HepG2 (cell line): ENCODE results near the gene HOXA11. TPM values are rescaled to one million over a fixed set of nuclear protein-coding genes. Genes with fewer than 3 reads are reported as not detected.

Experiments
- CBX2 ChIP-seq, 2 experiments: fragments of 200-600 bp in 1 of 2; sonication (generic); formaldehyde crosslinking in 1 of 2; IDR thresholded peaks; 2 replicates each; pipeline versions ENCODE4 v1.7.0 to v1.8.1; 2018 to 2022; ENCODE audit warnings: low read depth in 2 of 2, low read length in 1 of 2, mild to moderate bottlenecking in 1 of 2, missing genetic modification reagents in 1 of 2
- CREM ChIP-seq, 2 experiments: sonication (generic) in 1 of 2; formaldehyde crosslinking in 1 of 2; IDR thresholded peaks; 2 replicates each; pipeline versions ENCODE4 v1.4.0 to v1.6.1; 2016 to 2020; ENCODE audit warnings: antibody characterized with exemption in 1 of 2, mild to moderate bottlenecking in 1 of 2, missing genetic modification reagents in 1 of 2
- FOXC1 ChIP-seq: sonication (generic); formaldehyde crosslinking; IDR thresholded peaks from 2 replicates; pipeline ENCODE4 v1.8.0; 2022; ENCODE audit warnings: mild to moderate bottlenecking, missing genetic modification reagents, borderline replicate concordance
- IKZF4 ChIP-seq: sonication (generic); formaldehyde crosslinking; IDR thresholded peaks from 2 replicates; pipeline ENCODE4 v1.5.1; 2020; ENCODE audit warnings: borderline replicate concordance, mild to moderate bottlenecking, low read depth, missing genetic modification reagents; ENCODE audit errors: not compliant biosample characterization
- PRDM15 ChIP-seq: sonication (generic); formaldehyde crosslinking; IDR thresholded peaks from 2 replicates; pipeline ENCODE4 v1.4.0; 2020; ENCODE audit warnings: missing genetic modification reagents
- RAD51 ChIP-seq: fragments of 450-650 bp; IDR thresholded peaks from 2 replicates; pipeline ENCODE4 v1.6.1; 2016; ENCODE audit warnings: borderline replicate concordance
- SMARCE1 ChIP-seq: fragments of 450-650 bp; IDR thresholded peaks from 2 replicates; pipeline ENCODE4 v1.6.1; 2017; ENCODE audit warnings: borderline replicate concordance
- TEAD3 ChIP-seq: optimal IDR thresholded peaks from 2 replicates; pipeline ENCODE3; 2016; ENCODE audit warnings: borderline replicate concordance
- TMF1 ChIP-seq: sonication (generic); formaldehyde crosslinking; IDR thresholded peaks from 2 replicates; pipeline ENCODE4 v1.8.1; 2022; ENCODE audit warnings: low read depth, missing genetic modification reagents
- ZBTB42 ChIP-seq: sonication (generic); formaldehyde crosslinking; IDR thresholded peaks from 2 replicates; pipeline ENCODE4 v1.5.0; 2020; ENCODE audit warnings: mild to moderate bottlenecking, missing genetic modification reagents
- ZNF253 ChIP-seq: sonication (generic); formaldehyde crosslinking; IDR thresholded peaks from 2 replicates; pipeline ENCODE4 v1.8.0; 2022; ENCODE audit warnings: mild to moderate bottlenecking, missing genetic modification reagents, borderline replicate concordance
- ZNF292 ChIP-seq: sonication (generic); formaldehyde crosslinking; IDR thresholded peaks from 2 replicates; pipeline ENCODE4 v1.8.1; 2022; ENCODE audit warnings: mild to moderate bottlenecking, low read depth, missing genetic modification reagents, borderline replicate concordance
- ZNF766 ChIP-seq: sonication (generic); formaldehyde crosslinking; IDR thresholded peaks from 2 replicates; pipeline ENCODE4 v1.5.0; 2020; ENCODE audit warnings: missing genetic modification reagents, borderline replicate concordance
- polyA plus RNA-seq, 8 experiments: library from polyadenylated mRNA; depleted of rRNA in 3 of 8; stranded (reverse) in 7 of 8; unstranded in 1 of 8; fragments of >200 nt; fragmentation: Illumina TruSeq in 4 of 8; extraction: Trizol in 4 of 8; gene quantifications; 2 replicates each; pipeline versions ENCODE4 v1.2.1 to v1.2.3, GENCODE V29; 2011 to 2016; ENCODE audit warnings: low read depth in 4 of 8, missing spikeins in 1 of 8, mixed read lengths in 1 of 8; ENCODE audit not compliant: insufficient read depth in 1 of 8
- total RNA-seq, 5 experiments: library from RNA; depleted of rRNA; stranded (reverse); fragments of >200 nt; fragmentation: Illumina TruSeq; extraction: Trizol; gene quantifications; 2 replicates each; pipeline ENCODE4 v1.2.3, GENCODE V29; 2016; ENCODE audit warnings: low read depth in 1 of 5
- TF ChIP-seq, protein P1 (sequence below): sonication (generic); formaldehyde crosslinking; IDR thresholded peaks from 2 replicates; pipeline ENCODE4 v1.8.0; 2022; ENCODE audit warnings: mild to moderate bottlenecking, missing genetic modification reagents, moderate library complexity
- TF ChIP-seq, protein P2 (sequence below): sonication (generic); formaldehyde crosslinking; IDR thresholded peaks from 2 replicates; pipeline ENCODE4 v1.4.0; 2020; ENCODE audit warnings: missing genetic modification reagents, borderline replicate concordance
- TF ChIP-seq, protein P3 (sequence below): sonication (generic); formaldehyde crosslinking; IDR thresholded peaks from 2 replicates; pipeline ENCODE4 v1.5.1; 2020; ENCODE audit warnings: missing genetic modification reagents, mild to moderate bottlenecking, borderline replicate concordance
- TF ChIP-seq, protein P4 (sequence below): sonication (generic); formaldehyde crosslinking; IDR thresholded peaks from 2 replicates; pipeline ENCODE4 v1.5.0; 2020; ENCODE audit warnings: missing genetic modification reagents, mild to moderate bottlenecking, borderline replicate concordance

Gene HOXA11
- total and polyA plus RNA-seq, 2 of the 13 experiments (the other 11 are each of a cell fraction or from before 2014, with no cell fraction given): not detected

GRCh38 chr7:27150568-27151340 is 34.3 kb downstream of the HOXA11 start (continued):
- TF ChIP-seq, protein P1, sequence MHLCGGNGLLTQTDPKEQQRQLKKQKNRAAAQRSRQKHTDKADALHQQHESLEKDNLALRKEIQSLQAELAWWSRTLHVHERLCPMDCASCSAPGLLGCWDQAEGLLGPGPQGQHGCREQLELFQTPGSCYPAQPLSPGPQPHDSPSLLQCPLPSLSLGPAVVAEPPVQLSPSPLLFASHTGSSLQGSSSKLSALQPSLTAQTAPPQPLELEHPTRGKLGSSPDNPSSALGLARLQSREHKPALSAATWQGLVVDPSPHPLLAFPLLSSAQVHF (CRISPR knock-in tag): no peak
- peak; percentile 39; the same call in 1 of the 2 replicates for TF ChIP-seq CREM (IDR thresholded peaks at IDR 0.05)
- TF ChIP-seq CREM (CRISPR knock-in tag; IDR thresholded peaks at IDR 0.05): no peak
- TF ChIP-seq PRDM15 (CRISPR knock-in tag): no peak
- TF ChIP-seq ZBTB42 (CRISPR knock-in tag): no peak
- no peak for TF ChIP-seq TEAD3
- TF ChIP-seq, protein P2, sequence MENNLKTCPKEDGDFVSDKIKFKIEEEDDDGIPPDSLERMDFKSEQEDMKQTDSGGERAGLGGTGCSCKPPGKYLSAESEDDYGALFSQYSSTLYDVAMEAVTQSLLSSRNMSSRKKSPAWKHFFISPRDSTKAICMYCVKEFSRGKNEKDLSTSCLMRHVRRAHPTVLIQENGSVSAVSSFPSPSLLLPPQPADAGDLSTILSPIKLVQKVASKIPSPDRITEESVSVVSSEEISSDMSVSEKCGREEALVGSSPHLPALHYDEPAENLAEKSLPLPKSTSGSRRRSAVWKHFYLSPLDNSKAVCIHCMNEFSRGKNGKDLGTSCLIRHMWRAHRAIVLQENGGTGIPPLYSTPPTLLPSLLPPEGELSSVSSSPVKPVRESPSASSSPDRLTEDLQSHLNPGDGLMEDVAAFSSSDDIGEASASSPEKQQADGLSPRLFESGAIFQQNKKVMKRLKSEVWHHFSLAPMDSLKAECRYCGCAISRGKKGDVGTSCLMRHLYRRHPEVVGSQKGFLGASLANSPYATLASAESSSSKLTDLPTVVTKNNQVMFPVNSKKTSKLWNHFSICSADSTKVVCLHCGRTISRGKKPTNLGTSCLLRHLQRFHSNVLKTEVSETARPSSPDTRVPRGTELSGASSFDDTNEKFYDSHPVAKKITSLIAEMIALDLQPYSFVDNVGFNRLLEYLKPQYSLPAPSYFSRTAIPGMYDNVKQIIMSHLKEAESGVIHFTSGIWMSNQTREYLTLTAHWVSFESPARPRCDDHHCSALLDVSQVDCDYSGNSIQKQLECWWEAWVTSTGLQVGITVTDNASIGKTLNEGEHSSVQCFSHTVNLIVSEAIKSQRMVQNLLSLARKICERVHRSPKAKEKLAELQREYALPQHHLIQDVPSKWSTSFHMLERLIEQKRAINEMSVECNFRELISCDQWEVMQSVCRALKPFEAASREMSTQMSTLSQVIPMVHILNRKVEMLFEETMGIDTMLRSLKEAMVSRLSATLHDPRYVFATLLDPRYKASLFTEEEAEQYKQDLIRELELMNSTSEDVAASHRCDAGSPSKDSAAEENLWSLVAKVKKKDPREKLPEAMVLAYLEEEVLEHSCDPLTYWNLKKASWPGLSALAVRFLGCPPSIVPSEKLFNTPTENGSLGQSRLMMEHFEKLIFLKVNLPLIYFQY: no peak
- no peak for TF ChIP-seq CBX2 (IDR thresholded peaks at IDR 0.05; ENCODE audit: low read depth, low read length)
- no peak for TF ChIP-seq CBX2 (CRISPR knock-in tag; IDR thresholded peaks at IDR 0.05; ENCODE audit: low read depth)
- TF ChIP-seq ZNF253 (CRISPR knock-in tag): no peak
- no peak for TF ChIP-seq RAD51
- TF ChIP-seq ZNF766 (CRISPR knock-in tag): no peak
- TF ChIP-seq FOXC1 (CRISPR knock-in tag): no peak
- TF ChIP-seq TMF1 (CRISPR knock-in tag): no peak; the same call in 1 of the 2 replicates
- no peak for TF ChIP-seq ZNF292
- TF ChIP-seq IKZF4 (CRISPR knock-in tag): no peak
- TF ChIP-seq, protein P3, sequence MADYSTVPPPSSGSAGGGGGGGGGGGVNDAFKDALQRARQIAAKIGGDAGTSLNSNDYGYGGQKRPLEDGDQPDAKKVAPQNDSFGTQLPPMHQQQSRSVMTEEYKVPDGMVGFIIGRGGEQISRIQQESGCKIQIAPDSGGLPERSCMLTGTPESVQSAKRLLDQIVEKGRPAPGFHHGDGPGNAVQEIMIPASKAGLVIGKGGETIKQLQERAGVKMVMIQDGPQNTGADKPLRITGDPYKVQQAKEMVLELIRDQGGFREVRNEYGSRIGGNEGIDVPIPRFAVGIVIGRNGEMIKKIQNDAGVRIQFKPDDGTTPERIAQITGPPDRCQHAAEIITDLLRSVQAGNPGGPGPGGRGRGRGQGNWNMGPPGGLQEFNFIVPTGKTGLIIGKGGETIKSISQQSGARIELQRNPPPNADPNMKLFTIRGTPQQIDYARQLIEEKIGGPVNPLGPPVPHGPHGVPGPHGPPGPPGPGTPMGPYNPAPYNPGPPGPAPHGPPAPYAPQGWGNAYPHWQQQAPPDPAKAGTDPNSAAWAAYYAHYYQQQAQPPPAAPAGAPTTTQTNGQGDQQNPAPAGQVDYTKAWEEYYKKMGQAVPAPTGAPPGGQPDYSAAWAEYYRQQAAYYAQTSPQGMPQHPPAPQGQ (CRISPR knock-in tag): no peak
- no peak for TF ChIP-seq SMARCE1
- TF ChIP-seq, protein P4, sequence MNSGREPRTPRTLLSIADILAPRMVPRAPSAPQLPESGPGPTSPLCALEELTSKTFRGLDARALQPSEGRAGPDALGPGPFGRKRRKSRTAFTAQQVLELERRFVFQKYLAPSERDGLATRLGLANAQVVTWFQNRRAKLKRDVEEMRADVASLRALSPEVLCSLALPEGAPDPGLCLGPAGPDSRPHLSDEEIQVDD (CRISPR knock-in tag): no peak
